GM12878 (cell line): ENCODE data around the gene KRTAP4-6. TPM values are rescaled to one million over a fixed set of nuclear protein-coding genes. Genes with fewer than 3 reads are reported as not detected.

Experiments used
- ATAC-seq: fragments of 200-7000 bp; cut with Tn5 transposase; 3 replicates; pipeline ENCODE4 v1.9.1; 2020; ENCODE audit warnings: mild to moderate bottlenecking, moderate library complexity
- BruUV-seq: library from RNA; stranded (reverse); fragments of 400-500 nt; replicated peaks from 2 replicates; lab custom pipeline; 2021; lab: Mats Ljungman, UMichigan
- CTCF ChIA-PET: fragments of 300-600 bp; sonication (Branson Sonifier 250); formaldehyde crosslinking; extraction: SDS; loops from one replicate; lab custom pipeline; 2021; ENCODE audit warnings: inconsistent platforms; lab: Yijun Ruan, JAX
- POLR2A ChIA-PET: fragments of 350-600 bp; formaldehyde crosslinking; extraction: SDS; loops from one replicate; lab custom pipeline; 2021; ENCODE audit warnings: inconsistent platforms; lab: Charles Lee
- RAD21 ChIA-PET: fragments of 300-600 bp; sonication (Branson Sonifier 250); formaldehyde crosslinking; loops from one replicate; lab custom pipeline; 2023; ENCODE audit warnings: antibody characterized with exemption; ENCODE audit not compliant: unreplicated experiment; lab: Charles Lee
- SMC1A ChIA-PET: fragments of 300-600 bp; sonication (Branson Sonifier 250); formaldehyde crosslinking; loops from one replicate; lab custom pipeline; 2023; ENCODE audit not compliant: unreplicated experiment, uncharacterized antibody; lab: Charles Lee
- DNase-seq: peaks from one replicate; pipeline ENCODE4 v3.0.0-alpha.2; 2011; ENCODE audit warnings: low read depth, low spot score
- FAIRE-seq: peaks from 3 replicates; lab custom pipeline; 2011; peaks lifted over from hg19 to GRCh38; lab: Jason Lieb, UNC
- H2AFZ ChIP-seq: 2 replicates; pipeline ENCODE4 v1.6.0; 2011; ENCODE audit warnings: low read depth, low read length, control low read depth; ENCODE audit not compliant: control insufficient read depth
- H3K27ac ChIP-seq: 2 replicates; pipeline ENCODE4 v1.5.1; 2011; ENCODE audit warnings: control low read depth; ENCODE audit not compliant: control insufficient read depth, insufficient read depth
- H3K27me3 ChIP-seq, 2 experiments: replicated peaks in 1 of 2; 2 replicates each; pipeline versions ENCODE4 v1.6.0 to v1.6.1; 2011; ENCODE audit warnings: low read length in 1 of 2; ENCODE audit not compliant: control insufficient read depth in 2 of 2, insufficient read depth in 2 of 2
- H3K36me3 ChIP-seq, 2 experiments: 2 replicates each; pipeline ENCODE4 v1.5.1; 2011; ENCODE audit warnings: low read length in 1 of 2; ENCODE audit not compliant: control insufficient read depth in 2 of 2, insufficient read depth in 2 of 2
- H3K4me1 ChIP-seq: 2 replicates; pipeline ENCODE4 v1.6.1; 2011; ENCODE audit warnings: mild to moderate bottlenecking, low read length, moderate library complexity, mixed read lengths; ENCODE audit not compliant: control insufficient read depth, insufficient read depth
- H3K4me2 ChIP-seq: 2 replicates; pipeline ENCODE4 v1.6.0; 2011; ENCODE audit warnings: control low read depth; ENCODE audit not compliant: control insufficient read depth, insufficient read depth
- H3K4me3 ChIP-seq: fragments of 200-600 bp; sonication (generic); 2 replicates; pipeline ENCODE4 v1.5.1; 2016
- H3K79me2 ChIP-seq: 2 replicates; pipeline ENCODE4 v1.6.0; 2011; ENCODE audit warnings: low read length; ENCODE audit not compliant: control insufficient read depth, insufficient read depth
- H3K9ac ChIP-seq: 2 replicates; pipeline ENCODE4 v1.8.0; 2011; ENCODE audit warnings: low read length, control low read depth, mixed read lengths; ENCODE audit not compliant: control insufficient read depth, insufficient read depth
- H3K9me3 ChIP-seq: replicated peaks from 3 replicates; pipeline ENCODE4 v1.5.1; 2011; ENCODE audit warnings: mild to moderate bottlenecking, low read length; ENCODE audit not compliant: control insufficient read depth, insufficient read depth
- H4K20me1 ChIP-seq: 2 replicates; pipeline ENCODE4 v1.6.0; 2011; ENCODE audit not compliant: control insufficient read depth, insufficient read depth
- CBX5 ChIP-seq: sonication (generic); IDR thresholded peaks from 2 replicates; pipeline ENCODE4 v1.6.1; 2016; ENCODE audit warnings: low read depth, moderate library complexity, mild to moderate bottlenecking, inconsistent platforms
- EGR1 ChIP-seq, 2 experiments: IDR thresholded peaks; 1 replicate in 1 of 2; 2 replicates in 1 of 2; pipeline ENCODE4 v1.6.1; 2011 to 2012; ENCODE audit warnings: low read depth in 2 of 2, low read length in 2 of 2, borderline replicate concordance in 1 of 2, mild to moderate bottlenecking in 1 of 2, moderate library complexity in 1 of 2
- GABPA ChIP-seq: IDR thresholded peaks from 2 replicates; pipeline ENCODE4 v1.6.1; 2014; ENCODE audit warnings: antibody characterized with exemption, low read depth, mild to moderate bottlenecking, inconsistent platforms
- JUNB ChIP-seq: IDR thresholded peaks from 2 replicates; pipeline ENCODE4 v1.6.1; 2016; ENCODE audit warnings: antibody characterized with exemption, mild to moderate bottlenecking
- KAT2A ChIP-seq: conservative IDR thresholded peaks from 2 replicates; pipeline ENCODE4 v1.6.1; 2011; ENCODE audit warnings: low read depth, low read length; ENCODE audit not compliant: control insufficient read depth
- MYB ChIP-seq: fragments of 150-350 bp; IDR thresholded peaks from 2 replicates; pipeline ENCODE4 v1.6.1; 2014; ENCODE audit warnings: mild to moderate bottlenecking, low read depth, low read length, borderline replicate concordance
- NR2F1 ChIP-seq: fragments of 450-650 bp; conservative IDR thresholded peaks from 2 replicates; pipeline ENCODE4 v1.6.1; 2017; ENCODE audit warnings: mild to moderate bottlenecking
- PAX5 ChIP-seq: IDR thresholded peaks from 2 replicates; pipeline ENCODE4 v1.6.1; 2011; ENCODE audit warnings: low read depth, low read length, borderline replicate concordance
- SIX5 ChIP-seq: IDR thresholded peaks from 2 replicates; pipeline ENCODE4 v1.6.1; 2011; ENCODE audit warnings: mild to moderate bottlenecking, low read depth, low read length, moderate library complexity; ENCODE audit not compliant: severe bottlenecking
- TCF3 ChIP-seq: IDR thresholded peaks from 2 replicates; pipeline ENCODE4 v1.6.1; 2012; ENCODE audit warnings: low read depth, mild to moderate bottlenecking, low read length, borderline replicate concordance; ENCODE audit not compliant: insufficient read depth
- ZNF687 ChIP-seq: fragments of 450-650 bp; IDR thresholded peaks from 2 replicates; pipeline ENCODE4 v1.6.1; 2017; ENCODE audit warnings: mild to moderate bottlenecking, moderate library complexity
- ZZZ3 ChIP-seq: IDR thresholded peaks from 2 replicates; pipeline ENCODE4 v1.6.1; 2011; ENCODE audit warnings: low read depth; ENCODE audit not compliant: control insufficient read depth, insufficient read length
- WGBS: methylation state at CpG from one replicate; pipeline ENCODE4 v1.1.6; 2016; ENCODE audit warnings: low lambda C conversion rate; ENCODE audit not compliant: insufficient replicate concordance, insufficient coverage; ENCODE audit errors: missing lambda C conversion rate; 5-methylcytosine and 5-hydroxymethylcytosine counted together
- in situ Hi-C: fragments of 300-500 bp; cut with MboI; formaldehyde crosslinking; loops from 9 replicates; pipeline ENCODE4 v1.14.3; 2018; ENCODE audit warnings: mixed read lengths
- intact Hi-C: fragments of 100-400 bp; cut with micrococcal nuclease; formaldehyde crosslinking; loops from one replicate; pipeline ENCODE4 v1.14.2; 2022; ENCODE audit not compliant: unreplicated experiment
- polyA plus RNA-seq, 11 experiments: library from polyadenylated mRNA; depleted of rRNA in 4 of 11; unstranded in 6 of 11; stranded (reverse) in 5 of 11; fragments of >200 nt; fragmentation: Nextera tagmentation in 4 of 11; fragmentation: Illumina TruSeq in 1 of 11; extraction: Ambion mirVana in 4 of 11; extraction: Trizol in 1 of 11; gene quantifications; 1 replicate in 1 of 11; 2 replicates in 10 of 11; pipeline versions ENCODE4 v1.2.1 to v1.2.3, GENCODE V29; 2011 to 2016; ENCODE audit warnings: inconsistent platforms in 2 of 11, missing spikeins in 2 of 11, low read depth in 1 of 11
- total RNA-seq, 4 experiments: library from RNA; depleted of rRNA in 3 of 4; stranded (reverse); fragments of >200 nt in 3 of 4; fragmentation: Illumina TruSeq in 1 of 4; extraction: Trizol in 1 of 4; gene quantifications; 2 replicates each; pipeline versions ENCODE4 v1.2.1 to v1.2.3, GENCODE V29; 2013 to 2021
- TF ChIP-seq, protein P1 (sequence below): IDR thresholded peaks from 2 replicates; pipeline ENCODE4 v1.6.1; 2012; ENCODE audit warnings: low read length, inconsistent platforms

Gene KRTAP4-6
- total and polyA plus RNA-seq, 10 of the 15 experiments (the other 5 are each of a cell fraction or from before 2014, with no cell fraction given) = not detected

GRCh38 chr17:41171886-41172285, 31.5 kb upstream of the KRTAP4-6 start:
- Histone ChIP-seq H3K79me2 (no peaks in the 10 kb centered on the region), H3K9ac (no peak overlapping the region), H3K4me2 (no peak overlapping the region), H3K27ac (no peak overlapping the region), H3K4me3 (no peak overlapping the region), H3K36me3 (no peaks in the 10 kb centered on the region), H3K9me3 (no peaks in the 10 kb centered on the region), H3K4me1 (peaks cover 3% of the 10 kb centered on the region; the same call in 1 of the 2 replicates), H3K27me3 (no peaks in the 10 kb centered on the region; a peak in 1 of 4 replicates), H4K20me1 (no peaks in the 10 kb centered on the region), H2AFZ (no peak overlapping the region)
- ChIA-PET RAD21 (no interaction called here), SMC1A (no interaction called here), POLR2A (no interaction called here), CTCF (no interaction called here)
- intact Hi-C loops (no loop called here), in situ Hi-C loops (no loop called here)
- ATAC-seq = no peak
- no peak for FAIRE-seq
- TF ChIP-seq PAX5 = no peak
- TF ChIP-seq CBX5 = no peak
- TF ChIP-seq JUNB = no peak
- no peak for TF ChIP-seq GABPA
- no peak for TF ChIP-seq SIX5
- TF ChIP-seq, protein P1, sequence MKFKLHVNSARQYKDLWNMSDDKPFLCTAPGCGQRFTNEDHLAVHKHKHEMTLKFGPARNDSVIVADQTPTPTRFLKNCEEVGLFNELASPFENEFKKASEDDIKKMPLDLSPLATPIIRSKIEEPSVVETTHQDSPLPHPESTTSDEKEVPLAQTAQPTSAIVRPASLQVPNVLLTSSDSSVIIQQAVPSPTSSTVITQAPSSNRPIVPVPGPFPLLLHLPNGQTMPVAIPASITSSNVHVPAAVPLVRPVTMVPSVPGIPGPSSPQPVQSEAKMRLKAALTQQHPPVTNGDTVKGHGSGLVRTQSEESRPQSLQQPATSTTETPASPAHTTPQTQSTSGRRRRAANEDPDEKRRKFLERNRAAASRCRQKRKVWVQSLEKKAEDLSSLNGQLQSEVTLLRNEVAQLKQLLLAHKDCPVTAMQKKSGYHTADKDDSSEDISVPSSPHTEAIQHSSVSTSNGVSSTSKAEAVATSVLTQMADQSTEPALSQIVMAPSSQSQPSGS = no peak
- no peak for TF ChIP-seq KAT2A
- no peak for TF ChIP-seq TCF3
- no peak for TF ChIP-seq EGR1 (IDR thresholded peaks at IDR 0.05; ENCODE audit: borderline replicate concordance in 1 of 2, low read depth in 2 of 2, low read length in 2 of 2)
- TF ChIP-seq ZZZ3 = no peak
- no peak for TF ChIP-seq MYB
- no peak for TF ChIP-seq ZNF687
- no peak for TF ChIP-seq NR2F1
- BruUV-seq = no TSS peak
- no peak for DNase-seq
- WGBS = 4% methylated on average over 2 of the region's 2 CpGs
